Activated CD4-positive, CD25-positive, alpha-beta regulatory T cell treated with anti-CD3 and anti-CD28 coated beads, Interleukin-2, amount 50 U/mL, for 16 hours (primary cell): Measurements from ENCODE around the gene ZNF576.
"Not testable (repeated sequence)": the region's sequence is repeated elsewhere in the genome, so short reads cannot be mapped to it uniquely, and the experiment has no call there.

Source experiments
- DNase-seq: peaks from one replicate; pipeline ENCODE4 v3.0.0-alpha.2; 2020; ENCODE audit warnings: low read depth, low spot score

ZNF576 gene, protein sequence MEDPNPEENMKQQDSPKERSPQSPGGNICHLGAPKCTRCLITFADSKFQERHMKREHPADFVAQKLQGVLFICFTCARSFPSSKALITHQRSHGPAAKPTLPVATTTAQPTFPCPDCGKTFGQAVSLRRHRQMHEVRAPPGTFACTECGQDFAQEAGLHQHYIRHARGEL

DNA sequence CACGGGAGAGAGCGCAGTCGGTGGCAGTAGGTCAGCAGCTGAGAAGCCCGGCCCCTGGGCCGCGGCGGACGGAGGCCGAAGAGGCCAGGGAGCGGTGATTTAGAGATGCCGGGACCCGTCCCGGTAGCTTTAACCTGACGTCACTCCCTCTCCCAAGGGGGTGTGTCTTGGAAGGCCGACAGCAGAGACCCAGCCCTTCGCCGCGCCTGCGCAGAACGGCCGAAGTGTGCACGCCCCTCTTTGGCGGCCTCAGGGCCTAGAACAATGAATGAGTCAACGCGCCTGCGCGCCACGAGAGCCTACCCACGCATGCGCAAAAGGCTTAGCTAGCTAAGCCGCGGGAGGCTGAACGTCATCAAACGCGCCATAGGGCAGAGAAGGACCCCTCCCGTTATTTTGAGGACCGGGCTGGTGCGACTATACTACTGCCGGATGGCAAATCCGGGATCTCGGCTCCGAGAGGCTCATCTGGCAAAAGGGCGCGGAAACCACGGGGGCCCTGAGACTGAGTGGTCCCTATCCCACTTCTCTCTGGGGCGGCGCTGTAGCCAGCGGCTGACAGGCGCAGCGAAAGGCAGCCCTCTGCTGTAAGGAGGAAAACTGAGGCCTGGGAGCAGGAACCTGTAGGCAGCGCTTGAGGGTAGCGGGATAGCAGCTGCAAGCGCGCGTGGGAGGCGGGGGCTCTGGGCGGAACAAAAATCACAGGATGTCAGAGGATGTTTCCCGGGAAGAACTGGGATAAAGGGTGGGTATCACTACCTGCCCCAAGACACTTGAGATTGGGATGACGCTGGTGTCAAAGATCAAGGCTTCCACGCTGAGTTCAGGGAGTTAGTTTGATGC, at the start of gene ZNF576, which contains the start of gene IRGQ:
Gene ZNF576, plus strand, starts transcription at position 597 of the 843 bp plus-strand sequence. CDS start 514 bp downstream, outside the sequence.
Gene IRGQ, minus strand, starts transcription at position 136 of the 843 bp plus-strand sequence. CDS start 796 bp downstream, outside the sequence.
- peak; percentile 100 for DNase-seq

DNA sequence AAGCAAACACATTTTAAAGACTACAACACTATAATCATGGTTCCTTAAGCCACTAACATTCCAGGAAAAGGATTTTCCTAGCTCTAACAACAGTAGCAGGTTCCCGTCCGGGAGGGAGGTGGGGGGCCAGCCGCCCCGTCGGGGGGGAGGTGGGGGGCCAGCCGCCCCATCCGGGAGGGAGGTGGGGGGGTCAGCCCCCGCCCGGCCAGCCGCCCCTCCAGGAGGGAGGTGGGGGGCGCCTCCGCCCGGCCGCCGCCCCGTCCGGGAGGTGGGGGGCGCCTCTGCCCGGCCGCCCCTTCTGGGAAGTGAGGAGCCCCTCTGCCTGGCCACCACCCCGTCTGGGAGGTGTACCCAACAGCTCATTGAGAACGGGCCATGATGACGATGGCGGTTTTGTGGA, 48.5 kb upstream of the ZNF576 start:
- not testable (repeated sequence) for DNase-seq

DNA sequence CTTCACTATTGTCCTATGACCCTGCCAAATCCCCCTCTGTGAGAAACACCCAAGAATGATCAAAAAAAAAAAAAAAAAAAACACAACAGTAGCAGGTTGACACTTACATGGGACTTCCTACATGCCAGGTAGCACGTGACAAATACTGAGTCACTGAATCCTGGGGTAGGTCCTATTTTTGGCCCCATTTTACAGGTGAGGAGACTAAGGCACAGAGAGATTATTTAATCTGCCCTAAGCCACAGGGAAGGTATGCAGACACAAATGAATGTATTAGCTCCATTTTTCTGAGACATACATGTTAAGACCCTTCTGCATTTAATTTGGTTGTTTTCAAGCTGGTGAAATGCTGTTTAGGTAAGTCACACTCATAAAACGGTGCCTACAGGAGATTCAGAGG, 47.7 kb upstream of the ZNF576 start:
- no peak for DNase-seq

DNA sequence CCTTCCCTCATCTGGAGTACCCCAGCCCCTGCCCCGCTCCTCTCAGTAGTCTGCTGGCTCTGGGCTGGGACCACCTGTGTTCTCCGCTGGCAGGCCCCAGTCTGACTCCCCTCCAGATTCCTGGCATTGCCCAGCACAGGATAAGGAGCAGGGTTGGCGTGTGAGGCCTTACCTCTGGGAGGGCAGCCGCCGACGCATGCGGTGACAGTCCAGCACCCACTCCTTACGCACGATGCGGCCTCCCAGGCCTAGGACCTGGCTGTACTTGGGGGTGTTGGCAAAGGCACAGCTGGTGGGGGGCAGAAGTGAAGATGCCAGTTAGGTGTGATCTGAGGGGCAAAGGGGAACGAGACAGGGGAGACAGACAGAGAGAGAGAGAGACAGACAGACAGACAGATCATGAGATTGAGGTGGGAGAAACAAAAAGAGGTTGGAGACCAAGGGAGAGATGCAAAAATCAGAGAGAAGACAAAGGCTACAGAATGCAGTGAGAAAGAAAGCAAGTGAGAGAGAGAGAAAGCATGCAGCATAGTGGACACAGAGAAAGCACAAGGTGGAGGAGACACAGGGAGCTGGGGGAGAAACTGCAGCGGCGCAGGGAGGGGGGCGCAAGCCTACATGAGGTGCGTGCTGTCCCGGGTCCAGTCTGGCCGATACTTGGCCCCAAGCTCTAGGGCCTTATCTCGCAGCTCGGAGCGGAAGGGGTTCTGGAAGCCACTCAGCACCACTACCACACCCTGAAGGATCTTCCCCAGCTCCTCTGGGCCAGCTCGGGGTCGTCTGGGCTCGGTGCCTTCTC, 44.8 kb upstream of the ZNF576 start:
- no peak for DNase-seq

DNA sequence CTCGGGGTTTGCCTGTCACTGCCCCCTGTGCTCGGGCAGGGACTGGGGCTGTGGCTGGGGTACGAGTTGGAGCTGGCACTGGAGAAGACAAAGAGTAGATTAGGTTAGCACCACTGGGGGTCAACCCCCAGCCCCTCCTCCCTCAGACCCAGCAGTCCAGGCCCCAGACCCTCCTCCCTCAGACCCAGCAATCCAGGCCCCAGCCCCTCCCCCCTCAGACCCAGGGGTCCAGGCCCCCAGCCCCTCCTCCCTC, 44.3 kb upstream of the ZNF576 start:
- no peak for DNase-seq

DNA sequence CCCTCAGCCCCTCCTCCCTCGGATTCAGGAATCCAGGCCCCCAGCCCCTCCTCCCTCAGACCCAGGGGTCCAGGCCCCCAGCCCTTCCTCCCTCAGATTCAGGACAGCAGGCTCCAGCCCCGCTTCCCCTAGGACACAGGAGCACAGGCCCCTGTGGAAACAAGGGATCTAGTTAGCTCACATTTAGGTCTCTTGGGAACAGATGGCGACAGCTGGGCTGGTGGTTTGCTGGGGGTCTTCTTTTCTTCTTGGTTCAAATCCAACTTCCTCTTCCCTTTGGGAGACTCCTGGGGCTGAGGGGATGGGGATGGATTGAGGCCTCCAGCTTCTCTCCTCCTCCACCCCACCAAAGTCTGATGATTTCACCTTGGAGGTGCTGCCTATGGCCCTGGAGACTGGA, 43.8 kb upstream of the ZNF576 start:
- no peak for DNase-seq

DNA sequence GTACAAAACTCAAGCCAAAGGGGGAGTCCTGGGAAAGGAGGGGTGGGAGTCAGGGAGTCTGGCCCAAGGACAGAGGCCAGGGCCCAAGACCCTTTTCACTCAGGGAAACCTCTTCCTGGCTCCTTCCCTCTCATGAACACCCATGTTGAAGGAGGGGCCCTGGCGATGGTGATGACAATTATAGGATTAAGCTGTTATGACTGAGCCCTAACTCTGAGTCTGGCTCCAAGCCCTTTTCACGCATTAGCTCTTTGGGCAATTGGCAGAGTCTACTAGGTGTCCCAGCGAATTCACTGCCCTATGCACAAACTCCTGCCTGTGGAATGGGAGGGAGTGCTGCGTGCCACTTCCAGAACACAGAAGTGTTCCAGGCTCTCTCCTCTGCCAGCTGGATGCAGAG, 42.7 kb upstream of the ZNF576 start:
- no peak for DNase-seq

DNA sequence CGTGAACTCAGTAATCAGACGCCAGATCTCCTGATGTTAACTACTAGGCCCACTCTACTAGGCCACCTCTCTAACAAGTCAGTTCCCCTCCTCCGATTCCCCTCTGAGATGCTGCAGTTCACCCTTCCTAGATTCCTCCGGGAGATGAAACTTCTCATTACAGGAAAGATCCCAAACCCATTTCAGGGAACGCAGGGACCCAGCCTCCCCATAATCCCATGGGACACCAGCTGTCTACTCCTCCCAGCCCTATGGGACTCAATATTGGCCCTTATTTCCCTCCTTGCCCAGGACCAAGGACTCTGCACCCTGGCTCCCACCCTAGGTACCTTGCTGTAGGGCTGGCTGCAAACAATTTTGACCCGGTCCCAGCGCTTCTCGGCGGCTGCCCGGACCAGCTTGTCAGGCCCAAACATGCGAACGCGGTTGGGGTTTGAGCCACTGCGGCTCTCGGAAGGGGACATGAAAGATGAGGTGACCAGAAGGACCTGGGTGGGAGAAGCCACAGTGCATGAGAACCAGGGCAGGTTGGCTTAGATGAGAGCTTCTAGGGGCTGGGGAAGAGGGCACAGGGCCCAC, 42.0 kb upstream of the ZNF576 start:
- no peak for DNase-seq

DNA sequence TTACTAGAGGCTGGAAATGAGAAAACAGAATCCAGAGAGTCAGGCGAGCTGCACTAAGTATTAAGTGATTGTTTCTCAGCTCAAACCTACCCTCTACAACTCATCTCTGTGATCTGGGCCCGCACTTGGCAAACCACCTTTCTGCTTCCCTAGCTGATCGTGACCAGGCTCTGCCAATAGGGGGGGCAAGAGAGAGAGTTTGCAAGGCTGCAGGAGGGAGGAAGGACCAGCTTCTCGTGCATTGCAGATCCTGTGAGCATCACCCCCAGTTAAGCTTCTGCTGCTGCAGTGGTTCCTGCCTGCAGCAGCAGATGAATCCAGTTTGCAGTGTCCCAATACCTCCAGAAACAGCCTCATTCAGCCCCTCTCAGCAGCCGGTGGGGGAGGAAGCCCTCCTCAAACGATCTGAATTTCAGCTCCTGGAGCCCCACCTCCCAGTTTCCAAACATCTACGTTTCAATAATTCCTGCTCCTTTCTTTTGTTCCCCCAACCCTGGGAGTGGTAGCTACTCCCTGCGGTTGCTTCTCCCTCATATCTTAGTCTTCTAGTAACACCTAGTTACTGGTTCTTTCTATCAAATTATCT, 41.1 kb upstream of the ZNF576 start:
- DNase-seq: peak; percentile 67

DNA sequence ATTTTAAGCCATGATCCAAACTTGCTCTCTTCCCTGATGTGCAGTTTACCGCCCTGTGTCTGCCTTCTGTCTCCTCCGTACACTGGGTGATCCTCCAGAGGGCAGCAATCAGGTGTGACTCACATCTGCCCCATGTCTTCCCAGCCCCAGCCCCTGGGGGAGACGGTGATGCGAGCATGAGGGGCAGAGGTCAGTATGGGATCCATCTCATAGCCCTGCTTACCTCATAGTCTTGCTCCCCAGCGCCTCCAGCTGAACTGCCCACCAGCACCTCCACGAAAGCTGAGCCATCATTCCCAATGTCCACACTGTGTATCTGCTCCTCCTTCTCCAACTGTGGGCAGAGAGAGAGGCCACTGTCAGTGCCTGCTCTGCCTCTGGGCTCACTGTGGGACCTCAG, 35.7 kb upstream of the ZNF576 start:
- DNase-seq: no peak

DNA sequence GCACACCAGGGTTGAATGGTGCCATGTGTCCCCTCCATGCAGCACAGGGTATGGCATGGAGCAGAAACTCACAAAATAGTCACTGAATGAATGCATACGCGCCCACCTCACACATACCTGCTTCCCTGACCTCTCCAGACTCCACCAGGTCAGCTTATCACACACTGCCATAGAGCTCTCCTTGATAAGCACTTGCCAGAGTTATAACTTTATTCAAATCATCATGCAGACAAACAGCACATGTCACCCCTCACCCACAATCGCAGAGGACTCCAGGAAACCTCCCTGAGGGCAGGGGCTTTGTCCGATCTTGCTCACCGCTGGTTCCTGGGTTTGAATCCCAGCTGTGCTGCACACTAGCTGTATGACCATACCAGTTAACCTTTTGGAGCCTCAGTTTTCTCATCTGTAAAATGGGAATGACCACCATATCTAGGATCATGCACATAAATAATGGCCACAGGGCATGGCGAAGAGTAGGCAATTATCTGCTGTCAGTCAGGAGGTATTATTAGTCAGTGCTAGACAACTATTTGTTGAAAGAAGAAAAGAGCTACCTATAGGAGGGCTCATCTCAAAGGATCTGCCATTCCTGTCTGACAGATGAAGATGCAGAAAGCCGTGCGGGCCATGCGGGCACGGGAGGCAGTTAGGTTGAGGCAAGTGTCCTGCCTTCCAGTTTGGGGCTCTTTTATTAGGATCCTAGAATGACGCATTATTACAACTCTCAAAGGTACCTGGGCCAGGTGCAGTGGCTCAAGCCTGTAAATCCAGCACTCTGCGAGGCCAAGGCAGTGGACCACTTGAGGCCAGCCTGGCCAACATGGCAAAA, 35.0 kb upstream of the ZNF576 start:
- DNase-seq: no peak

DNA sequence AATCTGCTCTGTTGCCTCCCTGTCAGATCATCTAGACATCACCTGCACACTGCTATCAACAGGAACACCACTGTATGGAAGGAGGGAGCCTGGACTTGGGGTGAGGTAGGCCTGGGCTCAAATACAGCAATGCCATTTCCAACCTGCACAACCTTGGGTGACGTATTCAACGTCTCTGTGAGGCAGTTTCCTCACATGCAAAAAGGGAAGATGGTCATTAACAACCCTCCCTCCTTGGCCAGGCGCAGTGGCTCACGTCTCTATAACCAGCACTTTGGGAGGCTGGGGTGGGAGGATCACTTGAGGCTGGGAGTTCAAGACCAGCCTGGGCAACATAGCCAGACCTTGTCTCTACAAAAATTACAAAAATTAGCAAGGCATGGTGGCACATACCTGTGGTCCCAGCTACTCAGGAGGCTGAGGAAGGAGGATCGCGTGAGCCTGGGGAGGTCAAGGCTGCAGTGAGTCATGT, 34.1 kb upstream of the ZNF576 start:
- DNase-seq: no peak

DNA sequence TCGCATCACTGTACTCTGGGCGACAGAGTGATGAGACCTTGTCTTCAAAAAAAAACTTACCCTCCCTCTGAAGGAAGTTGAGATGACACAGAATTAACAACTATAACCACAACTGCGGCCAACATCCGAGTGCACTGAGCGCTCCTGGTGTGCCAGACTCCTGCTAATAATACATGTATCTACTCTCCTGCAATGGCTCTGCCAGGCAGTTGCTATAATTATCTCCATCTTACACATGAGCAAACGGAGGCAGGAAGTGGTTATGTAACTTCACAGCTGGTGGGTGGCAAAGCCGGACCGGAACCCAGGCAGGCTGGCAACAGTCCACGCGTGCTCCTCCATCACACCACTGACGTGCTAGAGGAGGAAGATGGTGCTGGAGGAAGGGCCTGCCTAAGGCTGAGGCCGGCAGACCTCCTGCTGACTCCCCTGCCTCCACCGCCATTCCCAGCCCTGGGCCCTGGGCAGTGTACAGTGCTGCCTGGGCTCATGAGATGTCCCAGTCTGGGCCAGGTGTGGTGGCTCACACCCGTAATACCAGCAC, 33.6 kb upstream of the ZNF576 start:
- DNase-seq: peak; percentile 55

DNA sequence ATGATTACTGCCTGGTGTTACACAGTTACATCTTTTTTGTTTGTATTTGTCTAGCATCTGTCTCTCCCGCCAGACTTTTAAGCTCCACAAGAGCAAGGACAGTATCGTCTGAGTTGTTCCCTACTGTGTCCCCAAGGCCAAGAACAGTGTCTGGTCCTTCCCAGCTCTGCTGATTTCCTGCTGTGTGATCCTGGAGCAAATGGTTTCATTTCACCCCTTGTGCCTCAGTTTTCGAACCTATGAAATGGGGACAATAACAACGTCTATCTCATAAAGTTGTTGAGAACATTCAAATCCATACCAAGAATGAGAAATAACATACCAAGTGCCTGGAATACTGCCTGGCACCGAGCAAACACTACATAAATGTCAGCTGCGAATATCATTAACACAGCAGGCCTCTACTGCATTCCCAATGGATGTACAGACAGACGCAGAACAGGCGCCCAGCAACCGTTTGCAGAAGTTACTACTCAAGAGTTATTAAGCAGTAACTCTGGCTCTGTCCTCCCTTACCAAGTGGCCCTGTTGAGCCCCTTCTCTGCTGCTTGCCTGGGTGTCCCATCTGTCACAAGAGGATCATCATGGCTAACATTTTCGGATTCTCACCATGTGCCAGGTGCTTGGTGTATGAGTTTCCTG, 32.5 kb upstream of the ZNF576 start:
- DNase-seq: no peak

DNA sequence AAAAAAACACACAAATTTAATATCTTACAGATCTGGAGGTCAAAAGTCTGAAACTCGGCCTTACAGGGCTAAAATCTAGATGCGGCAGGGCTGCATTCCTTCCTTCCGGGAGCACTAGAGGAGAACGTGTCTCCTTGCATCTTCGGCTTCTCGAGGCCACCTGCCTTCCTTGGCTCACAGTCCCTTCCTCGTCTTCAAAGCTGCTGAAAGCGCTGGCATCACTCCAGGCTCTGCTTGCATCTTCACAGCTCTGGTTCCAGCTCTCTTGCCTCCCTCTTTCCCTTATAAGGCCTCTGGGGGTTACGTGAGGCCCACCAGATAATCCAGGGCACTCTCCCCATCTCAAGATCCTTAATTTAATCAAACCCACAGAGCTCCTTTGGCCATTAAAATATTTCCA, 31.6 kb upstream of the ZNF576 start:
- DNase-seq: no peak

DNA sequence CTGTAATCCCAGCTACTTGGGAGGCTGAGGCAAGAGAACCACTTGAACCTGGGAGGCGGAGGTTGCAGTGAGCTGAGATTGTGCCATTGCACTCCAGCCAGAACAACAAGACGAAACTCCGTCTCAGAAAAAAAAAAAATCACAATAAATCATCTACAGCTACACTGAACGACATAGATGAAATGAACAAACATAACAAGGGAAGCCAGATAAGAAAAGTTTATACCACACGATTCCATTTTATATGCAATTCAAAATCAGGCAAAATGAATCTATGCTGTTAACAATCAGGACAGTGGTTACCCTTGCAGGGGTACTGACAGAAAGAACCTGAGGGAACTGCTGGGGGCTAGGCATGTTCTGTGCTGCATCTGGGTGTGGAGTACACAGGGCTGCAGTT, 26.7 kb upstream of the ZNF576 start:
- DNase-seq: no peak

DNA sequence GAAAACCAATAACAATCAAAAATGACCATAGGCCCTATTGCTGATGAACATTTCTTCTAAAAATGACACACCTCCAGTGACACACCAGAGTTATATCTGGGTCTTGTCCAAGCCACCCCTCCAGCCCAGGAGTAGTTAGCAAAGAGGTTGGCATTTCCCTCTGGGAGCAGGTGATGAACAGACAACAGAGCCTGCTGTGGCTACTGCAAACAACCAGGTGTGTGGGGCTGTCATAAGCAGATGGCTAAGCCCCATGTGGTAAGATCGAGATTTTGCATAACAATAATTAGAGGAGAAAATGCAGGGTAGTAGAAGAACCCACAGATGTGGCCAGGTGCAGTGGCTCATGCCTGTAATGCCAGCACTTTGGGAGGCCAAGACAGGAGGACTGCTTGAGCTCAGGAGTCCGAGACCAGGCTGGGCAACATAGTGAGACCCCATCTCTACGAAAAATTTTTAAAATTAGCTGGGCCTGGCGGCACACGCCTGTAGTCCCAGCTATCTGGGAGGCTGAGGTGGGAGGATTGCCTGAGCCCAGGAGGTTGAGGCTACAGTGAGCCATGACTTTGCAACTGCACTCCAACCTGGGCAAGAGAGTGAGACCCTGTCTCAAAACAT, 26.1 kb upstream of the ZNF576 start:
- no peak for DNase-seq

DNA sequence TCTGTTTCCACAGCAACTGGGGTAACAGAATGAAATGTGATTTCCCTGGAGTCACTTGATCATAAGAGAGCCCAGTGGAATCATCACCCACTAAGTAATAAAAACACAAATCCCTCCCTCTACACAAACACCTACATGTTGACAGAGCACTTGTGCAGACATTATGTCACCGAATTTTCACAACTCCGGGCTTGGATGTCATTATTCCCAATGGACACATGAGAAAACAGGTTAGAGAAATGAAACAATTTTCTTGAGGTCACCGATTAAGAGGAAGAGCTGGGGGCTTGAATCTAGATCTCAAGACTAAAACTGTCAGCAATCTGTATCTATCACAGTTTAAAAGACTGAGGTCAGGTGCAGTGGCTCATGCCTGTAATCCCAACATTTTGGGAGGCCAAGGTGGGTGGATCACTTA, 24.2 kb upstream of the ZNF576 start:
- no peak for DNase-seq

DNA sequence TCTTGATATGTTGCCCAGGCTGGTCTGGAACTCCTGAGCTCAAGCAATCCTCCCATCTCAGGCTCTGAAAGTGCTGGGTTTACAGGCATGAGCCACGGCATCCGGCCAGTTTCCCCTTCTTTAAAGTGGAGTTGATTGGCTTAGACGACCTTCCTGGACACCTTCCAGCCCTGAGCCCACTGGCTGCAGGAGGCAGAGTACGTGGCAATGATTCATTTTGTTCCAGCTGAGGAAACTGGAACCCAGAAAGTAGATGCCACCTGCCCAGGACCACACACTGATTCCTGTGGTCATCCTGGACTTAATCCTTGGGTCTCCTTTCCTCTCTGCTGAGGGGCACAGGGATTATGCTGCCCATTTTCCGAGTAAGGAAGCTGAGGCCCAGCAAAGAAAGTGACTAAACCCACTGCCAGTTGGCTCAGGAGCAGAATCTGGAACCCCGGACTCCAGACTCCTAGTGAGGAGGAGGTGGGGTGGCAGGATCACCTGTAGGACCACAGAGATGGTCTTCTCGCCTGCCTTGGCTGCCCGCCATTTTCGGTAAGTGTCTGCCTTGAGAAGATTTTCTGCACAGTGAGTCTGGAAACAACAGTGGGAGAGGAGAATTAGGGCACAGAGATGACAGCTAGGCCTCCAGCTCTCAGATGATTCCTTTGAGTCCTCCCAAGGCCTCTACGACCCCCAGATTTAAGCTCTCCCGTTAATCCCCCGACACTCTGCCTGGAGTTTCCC, 21.8 kb upstream of the ZNF576 start:
- no peak for DNase-seq
